ENCODE data around the gene VEGFA.

The VEGFA gene

DNA sequence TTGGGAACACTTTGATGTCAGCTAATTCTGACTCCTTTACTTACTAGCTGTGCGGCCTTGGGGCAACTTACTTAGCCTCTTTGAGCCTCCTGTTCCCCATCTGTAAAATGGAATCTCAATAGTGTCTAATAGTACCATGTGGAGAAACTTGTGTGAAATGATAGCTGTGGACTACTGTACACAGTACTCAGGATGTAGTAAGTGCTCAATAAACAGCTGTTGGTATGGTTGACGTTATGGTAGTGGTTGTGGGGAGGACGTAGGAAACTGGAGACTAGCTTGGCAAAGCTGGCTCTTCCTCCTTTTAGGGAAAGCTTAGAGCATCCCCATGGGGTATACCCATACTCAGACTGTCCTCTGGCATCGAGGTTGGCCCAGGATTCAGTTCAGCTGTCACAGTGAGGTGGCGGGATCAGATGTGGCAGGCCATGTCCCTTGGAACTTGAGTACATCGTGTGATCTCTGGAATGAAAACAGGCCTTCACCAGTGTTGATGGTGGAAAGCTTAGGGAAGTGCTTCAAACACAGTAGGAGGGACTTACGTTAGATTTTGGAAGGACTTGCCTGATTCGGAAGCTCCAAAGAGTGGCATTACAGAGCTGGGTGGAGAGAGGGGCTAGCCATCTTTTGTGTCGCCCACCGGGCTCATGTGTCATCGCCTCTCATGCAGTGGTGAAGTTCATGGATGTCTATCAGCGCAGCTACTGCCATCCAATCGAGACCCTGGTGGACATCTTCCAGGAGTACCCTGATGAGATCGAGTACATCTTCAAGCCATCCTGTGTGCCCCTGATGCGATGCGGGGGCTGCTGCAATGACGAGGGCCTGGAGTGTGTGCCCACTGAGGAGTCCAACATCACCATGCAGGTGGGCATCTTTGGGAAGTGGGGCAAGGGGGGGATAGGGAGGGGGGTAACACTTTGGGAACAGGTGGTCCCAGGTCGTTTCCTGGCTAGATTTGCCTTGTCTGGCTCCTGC, 7.1 kb downstream of the VEGFA start:
- Histone ChIP-seq H3K4me1 (ENCODE audit: control insufficient read depth in 1 of 2, insufficient read depth in 2 of 2, low read length in 2 of 2) (peaks cover 7 to 15% of the 10 kb centered on the region in 2 experiments), H3K79me2 (ENCODE audit: control insufficient read depth, insufficient read depth, low read length, poor library complexity) (no peaks in the 10 kb centered on the region), H3K79me1 (ENCODE audit: low read length) (peaks cover 3% of the 10 kb centered on the region), H3K27ac (ENCODE audit: low read depth, low read length) (no peak overlapping the region), H4K91ac (ENCODE audit: low read depth, low read length) (no peak overlapping the region), H3K18ac (ENCODE audit: low read length) (no peak overlapping the region), H2BK120ac (ENCODE audit: insufficient read depth, low read length, poor library complexity) (no peak overlapping the region), H3K14ac (ENCODE audit: low read length) (no peak overlapping the region), H3K9me3 (ENCODE audit: insufficient read depth, low read depth, low read length) (no peaks in the 10 kb centered on the region), H4K8ac (ENCODE audit: low read depth, low read length) (no peak overlapping the region), H3K23ac (ENCODE audit: low read length) (no peak overlapping the region), H2BK5ac (ENCODE audit: low read depth, low read length, poor library complexity) (no peak overlapping the region), H3K27me3 (ENCODE audit: insufficient read depth, low read length) (no peaks in the 10 kb centered on the region), H4K12ac (ENCODE audit: low read depth, low read length) (no peak overlapping the region), H3K4me2 (ENCODE audit: low read length) (no peak overlapping the region), H3K36me3 (ENCODE audit: control insufficient read depth in 1 of 2, insufficient read depth in 2 of 2, low read length in 2 of 2) (peaks cover 43 to 45% of the 10 kb centered on the region in 2 experiments), H2BK12ac (ENCODE audit: low read length) (no peak overlapping the region), H3K4me3 (ENCODE audit: low read depth, low read length) (no peak overlapping the region), H3K9ac (ENCODE audit: low read length) (no peak overlapping the region), H2AFZ (ENCODE audit: insufficient read depth, low read length, poor library complexity) (no peak overlapping the region), H3K4ac (ENCODE audit: low read depth, low read length) (no peak overlapping the region), H2AK5ac (ENCODE audit: low read length) (no peak overlapping the region)
- no CpG with 5 or more reads among the region's 18 CpGs for WGBS (ENCODE audit: extremely low coverage, insufficient coverage, insufficient read length)
- no peak for DNase-seq

DNA sequence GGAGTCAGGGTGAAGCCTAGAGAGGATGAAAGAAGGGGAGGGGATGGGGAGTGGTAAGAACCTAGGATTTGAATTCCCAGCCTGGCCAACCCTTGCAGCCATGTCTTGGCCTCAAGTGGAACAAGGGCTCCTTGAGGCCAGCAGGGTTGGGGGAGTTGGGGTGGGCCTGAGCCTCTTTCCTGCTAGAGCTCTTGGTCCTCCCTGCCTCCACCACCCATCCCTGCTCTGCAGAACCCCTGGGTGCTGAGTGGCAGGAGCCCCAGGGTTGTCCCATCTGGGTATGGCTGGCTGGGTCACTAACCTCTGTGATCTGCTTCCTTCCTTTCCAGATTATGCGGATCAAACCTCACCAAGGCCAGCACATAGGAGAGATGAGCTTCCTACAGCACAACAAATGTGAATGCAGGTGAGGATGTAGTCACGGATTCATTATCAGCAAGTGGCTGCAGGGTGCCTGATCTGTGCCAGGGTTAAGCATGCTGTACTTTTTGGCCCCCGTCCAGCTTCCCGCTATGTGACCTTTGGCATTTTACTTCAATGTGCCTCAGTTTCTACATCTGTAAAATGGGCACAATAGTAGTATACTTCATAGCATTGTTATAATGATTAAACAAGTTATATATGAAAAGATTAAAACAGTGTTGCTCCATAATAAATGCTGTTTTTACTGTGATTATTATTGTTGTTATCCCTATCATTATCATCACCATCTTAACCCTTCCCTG, 8.3 kb downstream of the VEGFA start:
- Histone ChIP-seq H3K36me3 (ENCODE audit: control insufficient read depth in 1 of 2, insufficient read depth in 2 of 2, low read length in 2 of 2) (peaks cover 52 to 55% of the 10 kb centered on the region in 2 experiments), H3K27ac (ENCODE audit: low read depth, low read length) (no peak overlapping the region), H4K91ac (ENCODE audit: low read depth, low read length) (no peak overlapping the region), H4K8ac (ENCODE audit: low read depth, low read length) (no peak overlapping the region), H3K9me3 (ENCODE audit: insufficient read depth, low read depth, low read length) (no peaks in the 10 kb centered on the region), H3K4me3 (ENCODE audit: low read depth, low read length) (no peak overlapping the region), H3K79me1 (ENCODE audit: low read length) (peaks cover 3% of the 10 kb centered on the region), H3K27me3 (ENCODE audit: insufficient read depth, low read length) (no peaks in the 10 kb centered on the region), H3K14ac (ENCODE audit: low read length) (no peak overlapping the region), H2BK5ac (ENCODE audit: low read depth, low read length, poor library complexity) (no peak overlapping the region), H3K4me1 (ENCODE audit: control insufficient read depth in 1 of 2, insufficient read depth in 2 of 2, low read length in 2 of 2) (peaks cover 4 to 11% of the 10 kb centered on the region in 2 experiments), H2BK120ac (ENCODE audit: insufficient read depth, low read length, poor library complexity) (no peak overlapping the region), H3K4ac (ENCODE audit: low read depth, low read length) (no peak overlapping the region), H3K23ac (ENCODE audit: low read length) (no peak overlapping the region), H3K79me2 (ENCODE audit: control insufficient read depth, insufficient read depth, low read length, poor library complexity) (no peaks in the 10 kb centered on the region), H3K18ac (ENCODE audit: low read length) (no peak overlapping the region), H3K4me2 (ENCODE audit: low read length) (no peak overlapping the region), H2AK5ac (ENCODE audit: low read length) (no peak overlapping the region), H2BK12ac (ENCODE audit: low read length) (no peak overlapping the region), H3K9ac (ENCODE audit: low read length) (no peak overlapping the region), H4K12ac (ENCODE audit: low read depth, low read length) (no peak overlapping the region), H2AFZ (ENCODE audit: insufficient read depth, low read length, poor library complexity) (no peak overlapping the region)
- DNase-seq = no peak
- WGBS (ENCODE audit: extremely low coverage, insufficient coverage, insufficient read length) = no CpG with 5 or more reads among the region's 4 CpGs

DNA sequence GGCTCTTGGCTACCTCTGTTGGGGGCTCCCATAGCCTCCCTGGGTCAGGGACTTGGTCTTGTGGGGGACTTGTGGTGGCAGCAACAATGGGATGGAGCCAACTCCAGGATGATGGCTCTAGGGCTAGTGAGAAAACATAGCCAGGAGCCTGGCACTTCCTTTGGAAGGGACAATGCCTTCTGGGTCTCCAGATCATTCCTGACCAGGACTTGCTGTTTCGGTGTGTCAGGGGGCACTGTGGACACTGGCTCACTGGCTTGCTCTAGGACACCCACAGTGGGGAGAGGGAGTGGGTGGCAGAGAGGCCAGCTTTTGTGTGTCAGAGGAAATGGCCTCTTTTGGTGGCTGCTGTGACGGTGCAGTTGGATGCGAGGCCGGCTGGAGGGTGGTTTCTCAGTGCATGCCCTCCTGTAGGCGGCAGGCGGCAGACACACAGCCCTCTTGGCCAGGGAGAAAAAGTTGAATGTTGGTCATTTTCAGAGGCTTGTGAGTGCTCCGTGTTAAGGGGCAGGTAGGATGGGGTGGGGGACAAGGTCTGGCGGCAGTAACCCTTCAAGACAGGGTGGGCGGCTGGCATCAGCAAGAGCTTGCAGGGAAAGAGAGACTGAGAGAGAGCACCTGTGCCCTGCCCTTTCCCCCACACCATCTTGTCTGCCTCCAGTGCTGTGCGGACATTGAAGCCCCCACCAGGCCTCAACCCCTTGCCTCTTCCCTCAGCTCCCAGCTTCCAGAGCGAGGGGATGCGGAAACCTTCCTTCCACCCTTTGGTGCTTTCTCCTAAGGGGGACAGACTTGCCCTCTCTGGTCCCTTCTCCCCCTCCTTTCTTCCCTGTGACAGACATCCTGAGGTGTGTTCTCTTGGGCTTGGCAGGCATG, 9.2 kb downstream of the VEGFA start:
- Histone ChIP-seq H3K27me3 (ENCODE audit: insufficient read depth, low read length) (no peaks in the 10 kb centered on the region), H3K4me1 (ENCODE audit: control insufficient read depth in 1 of 2, insufficient read depth in 2 of 2, low read length in 2 of 2) (peaks cover 4 to 9% of the 10 kb centered on the region in 2 experiments), H3K4me2 (ENCODE audit: low read length) (no peak overlapping the region), H4K12ac (ENCODE audit: low read depth, low read length) (no peak overlapping the region), H3K36me3 (ENCODE audit: control insufficient read depth in 1 of 2, insufficient read depth in 2 of 2, low read length in 2 of 2) (peaks cover 57% of the 10 kb centered on the region in 2 experiments), H3K14ac (ENCODE audit: low read length) (no peak overlapping the region), H3K18ac (ENCODE audit: low read length) (no peak overlapping the region), H2AFZ (ENCODE audit: insufficient read depth, low read length, poor library complexity) (no peak overlapping the region), H2BK5ac (ENCODE audit: low read depth, low read length, poor library complexity) (no peak overlapping the region), H3K9ac (ENCODE audit: low read length) (no peak overlapping the region), H4K91ac (ENCODE audit: low read depth, low read length) (no peak overlapping the region), H3K4me3 (ENCODE audit: low read depth, low read length) (no peak overlapping the region), H2AK5ac (ENCODE audit: low read length) (no peak overlapping the region), H3K4ac (ENCODE audit: low read depth, low read length) (no peak overlapping the region), H3K23ac (ENCODE audit: low read length) (no peak overlapping the region), H4K8ac (ENCODE audit: low read depth, low read length) (no peak overlapping the region), H3K79me1 (ENCODE audit: low read length) (peaks cover 3% of the 10 kb centered on the region), H3K27ac (ENCODE audit: low read depth, low read length) (no peak overlapping the region), H2BK12ac (ENCODE audit: low read length) (no peak overlapping the region), H3K79me2 (ENCODE audit: control insufficient read depth, insufficient read depth, low read length, poor library complexity) (no peaks in the 10 kb centered on the region), H2BK120ac (ENCODE audit: insufficient read depth, low read length, poor library complexity) (no peak overlapping the region), H3K9me3 (ENCODE audit: insufficient read depth, low read depth, low read length) (no peaks in the 10 kb centered on the region)
- no CpG with 5 or more reads among the region's 12 CpGs for WGBS (ENCODE audit: extremely low coverage, insufficient coverage, insufficient read length)
- DNase-seq = no peak

DNA sequence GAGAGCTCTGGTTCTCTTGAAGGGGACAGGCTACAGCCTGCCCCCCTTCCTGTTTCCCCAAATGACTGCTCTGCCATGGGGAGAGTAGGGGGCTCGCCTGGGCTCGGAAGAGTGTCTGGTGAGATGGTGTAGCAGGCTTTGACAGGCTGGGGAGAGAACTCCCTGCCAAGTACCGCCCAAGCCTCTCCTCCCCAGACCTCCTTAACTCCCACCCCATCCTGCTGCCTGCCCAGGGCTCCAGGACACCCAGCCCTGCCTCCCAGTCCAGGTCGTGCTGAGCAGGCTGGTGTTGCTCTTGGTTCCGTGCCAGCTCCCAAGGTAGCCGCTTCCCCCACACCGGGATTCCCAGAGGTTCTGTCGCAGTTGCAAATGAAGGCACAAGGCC, 9.8 kb downstream of the VEGFA start:
- H3K18ac ChIP-seq (ENCODE audit: low read length) = no peak overlapping the region
- no peak overlapping the region for H4K8ac ChIP-seq (ENCODE audit: low read depth, low read length)
- H2BK12ac ChIP-seq (ENCODE audit: low read length) = no peak overlapping the region
- H3K36me3 ChIP-seq (ENCODE audit: control insufficient read depth in 1 of 2, insufficient read depth in 2 of 2, low read length in 2 of 2) = peaks cover 60 to 61% of the 10 kb centered on the region in 2 experiments
- H3K9me3 ChIP-seq (ENCODE audit: insufficient read depth, low read depth, low read length) = no peaks in the 10 kb centered on the region
- no peak overlapping the region for H3K4me3 ChIP-seq (ENCODE audit: low read depth, low read length)
- H3K79me1 ChIP-seq (ENCODE audit: low read length) = peaks cover 3% of the 10 kb centered on the region
- no peak overlapping the region for H3K14ac ChIP-seq (ENCODE audit: low read length)
- H2AFZ ChIP-seq (ENCODE audit: insufficient read depth, low read length, poor library complexity) = no peak overlapping the region
- no peaks in the 10 kb centered on the region for H3K27me3 ChIP-seq (ENCODE audit: insufficient read depth, low read length)
- DNase-seq = no peak
- H3K4me2 ChIP-seq (ENCODE audit: low read length) = no peak overlapping the region
- no peak overlapping the region for H3K27ac ChIP-seq (ENCODE audit: low read depth, low read length)
- H2AK5ac ChIP-seq (ENCODE audit: low read length) = no peak overlapping the region
- H2BK120ac ChIP-seq (ENCODE audit: insufficient read depth, low read length, poor library complexity) = no peak overlapping the region
- no CpG with 5 or more reads among the region's 8 CpGs for WGBS (ENCODE audit: extremely low coverage, insufficient coverage, insufficient read length)
- H3K4ac ChIP-seq (ENCODE audit: low read depth, low read length) = no peak overlapping the region
- H4K91ac ChIP-seq (ENCODE audit: low read depth, low read length) = no peak overlapping the region
- H3K4me1 ChIP-seq (ENCODE audit: control insufficient read depth in 1 of 2, insufficient read depth in 2 of 2, low read length in 2 of 2) = peaks cover 4 to 5% of the 10 kb centered on the region in 2 experiments
- no peaks in the 10 kb centered on the region for H3K79me2 ChIP-seq (ENCODE audit: control insufficient read depth, insufficient read depth, low read length, poor library complexity)
- H2BK5ac ChIP-seq (ENCODE audit: low read depth, low read length, poor library complexity) = no peak overlapping the region
- no peak overlapping the region for H4K12ac ChIP-seq (ENCODE audit: low read depth, low read length)
- no peak overlapping the region for H3K23ac ChIP-seq (ENCODE audit: low read length)
- no peak overlapping the region for H3K9ac ChIP-seq (ENCODE audit: low read length)

All from trophoblast cell (in vitro differentiated cells and primary cell).